ENCODE data around the gene RPGR. TPM values are rescaled to one million over a fixed set of nuclear protein-coding genes. Genes with fewer than 3 reads are reported as not detected.

RPGR gene
- total RNA-seq, 1 donor: 8.0 TPM

DNA sequence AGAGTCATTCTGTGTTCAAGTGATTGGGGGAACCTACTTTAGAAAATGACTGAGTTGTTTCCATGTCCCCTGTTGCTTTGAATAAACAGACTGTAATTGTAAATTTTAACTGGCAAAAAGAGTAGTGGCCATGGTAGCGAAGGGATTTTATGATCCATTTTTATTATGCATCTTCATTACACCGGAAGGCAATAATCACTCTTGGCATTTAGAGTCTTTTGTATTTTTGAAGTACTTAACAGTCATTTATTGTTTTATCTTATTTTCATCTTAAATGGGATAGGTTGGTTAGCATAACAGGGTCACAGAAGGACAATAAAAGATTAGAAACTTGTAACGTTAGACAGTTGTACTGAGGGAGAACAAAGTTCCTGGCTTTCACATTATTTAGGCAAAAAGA is 14.1 kb upstream of the RPGR start:
- TF ChIP-seq, protein P1, sequence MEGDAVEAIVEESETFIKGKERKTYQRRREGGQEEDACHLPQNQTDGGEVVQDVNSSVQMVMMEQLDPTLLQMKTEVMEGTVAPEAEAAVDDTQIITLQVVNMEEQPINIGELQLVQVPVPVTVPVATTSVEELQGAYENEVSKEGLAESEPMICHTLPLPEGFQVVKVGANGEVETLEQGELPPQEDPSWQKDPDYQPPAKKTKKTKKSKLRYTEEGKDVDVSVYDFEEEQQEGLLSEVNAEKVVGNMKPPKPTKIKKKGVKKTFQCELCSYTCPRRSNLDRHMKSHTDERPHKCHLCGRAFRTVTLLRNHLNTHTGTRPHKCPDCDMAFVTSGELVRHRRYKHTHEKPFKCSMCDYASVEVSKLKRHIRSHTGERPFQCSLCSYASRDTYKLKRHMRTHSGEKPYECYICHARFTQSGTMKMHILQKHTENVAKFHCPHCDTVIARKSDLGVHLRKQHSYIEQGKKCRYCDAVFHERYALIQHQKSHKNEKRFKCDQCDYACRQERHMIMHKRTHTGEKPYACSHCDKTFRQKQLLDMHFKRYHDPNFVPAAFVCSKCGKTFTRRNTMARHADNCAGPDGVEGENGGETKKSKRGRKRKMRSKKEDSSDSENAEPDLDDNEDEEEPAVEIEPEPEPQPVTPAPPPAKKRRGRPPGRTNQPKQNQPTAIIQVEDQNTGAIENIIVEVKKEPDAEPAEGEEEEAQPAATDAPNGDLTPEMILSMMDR (IDR thresholded peaks at IDR 0.05; ENCODE audit: extremely low read depth, low read depth, low read length): no peak
- Histone ChIP-seq H3K36me3 (ENCODE audit: insufficient read depth, low read length) (no peaks in the 10 kb centered on the region), H2AFZ (ENCODE audit: low read length) (no peak overlapping the region), H3K79me2 (ENCODE audit: insufficient read depth, low read length) (no peaks in the 10 kb centered on the region), H3K27ac (ENCODE audit: low read depth, low read length) (no peak overlapping the region), H3K4me1 (ENCODE audit: insufficient read depth, low read length) (no peaks in the 10 kb centered on the region), H3K27me3 (ENCODE audit: insufficient read depth, low read length) (peaks cover 7% of the 10 kb centered on the region), H3K4me3 (ENCODE audit: insufficient read depth, low read length) (no peak overlapping the region), H3K9me3 (ENCODE audit: low read depth, low read length) (no peaks in the 10 kb centered on the region), H4K20me1 (ENCODE audit: insufficient read depth, low read length) (no peaks in the 10 kb centered on the region), H3K4me2 (ENCODE audit: insufficient read depth, low read length) (no peak overlapping the region)
- no peak for DNase-seq (ENCODE audit: insufficient read length, low spot score, missing footprints)

DNA sequence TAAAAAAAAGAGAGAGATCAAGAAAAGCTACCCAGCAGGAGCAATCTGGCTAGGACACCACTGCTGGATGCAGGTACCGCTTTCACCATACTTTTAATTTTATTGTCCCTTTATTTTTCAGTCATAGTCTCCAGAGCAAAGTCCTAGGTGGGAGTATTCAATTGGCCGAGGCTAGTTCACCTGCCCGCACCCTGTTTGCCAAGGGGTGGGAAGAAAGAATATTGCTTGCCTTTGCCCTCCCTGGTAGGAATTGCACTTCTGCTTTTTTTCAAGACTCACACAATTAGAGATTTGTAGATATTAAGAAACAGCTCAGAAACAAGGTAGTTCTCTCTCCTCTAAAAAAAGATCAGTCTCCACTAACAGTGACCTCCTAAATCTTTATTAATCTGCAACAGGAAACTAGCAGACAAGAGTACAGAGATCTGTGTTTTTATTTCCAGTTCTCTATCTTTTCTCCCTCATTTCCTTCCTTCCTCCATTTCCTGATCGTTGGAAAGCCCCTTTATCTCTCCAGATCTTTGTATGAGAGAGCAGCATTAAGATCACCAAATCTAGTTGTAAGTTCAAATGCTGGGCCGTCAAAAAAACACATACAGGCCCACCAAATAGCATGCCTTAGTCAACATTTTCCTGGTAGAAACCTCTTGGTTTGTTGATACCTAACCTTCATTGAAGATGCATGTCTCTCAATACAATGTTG is 9.4 kb upstream of the RPGR start:
- Histone ChIP-seq H3K36me3 (ENCODE audit: insufficient read depth, low read length) (no peaks in the 10 kb centered on the region), H4K20me1 (ENCODE audit: insufficient read depth, low read length) (no peaks in the 10 kb centered on the region), H3K79me2 (ENCODE audit: insufficient read depth, low read length) (no peaks in the 10 kb centered on the region), H3K9me3 (ENCODE audit: low read depth, low read length) (no peaks in the 10 kb centered on the region), H2AFZ (ENCODE audit: low read length) (no peak overlapping the region), H3K4me3 (ENCODE audit: insufficient read depth, low read length) (no peak overlapping the region), H3K27me3 (ENCODE audit: insufficient read depth, low read length) (peaks cover 2% of the 10 kb centered on the region), H3K27ac (ENCODE audit: low read depth, low read length) (no peak overlapping the region), H3K4me1 (ENCODE audit: insufficient read depth, low read length) (no peaks in the 10 kb centered on the region), H3K4me2 (ENCODE audit: insufficient read depth, low read length) (no peak overlapping the region)
- DNase-seq (ENCODE audit: insufficient read length, low spot score, missing footprints): no peak
- TF ChIP-seq, protein P1 (IDR thresholded peaks at IDR 0.05; ENCODE audit: extremely low read depth, low read depth, low read length): no peak

DNA sequence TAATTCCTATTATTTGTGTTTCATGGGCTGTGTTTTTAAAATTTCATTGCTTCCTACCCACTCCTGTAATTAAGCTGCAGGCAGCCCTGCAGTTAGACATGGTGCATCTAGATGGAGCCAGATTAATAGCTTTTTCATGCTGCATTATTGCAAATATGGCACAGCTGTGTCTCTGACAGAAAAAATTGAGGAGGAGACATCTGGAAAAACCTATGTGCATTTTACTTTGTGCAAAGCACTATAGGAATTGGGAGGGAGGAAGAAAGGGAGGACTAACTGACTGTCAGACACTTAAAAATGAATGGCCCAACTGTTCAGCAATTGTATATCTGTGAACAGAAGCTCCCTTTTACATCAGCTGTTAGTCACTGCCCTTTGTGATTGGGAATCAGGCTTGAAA is 8.1 kb upstream of the RPGR start:
- Histone ChIP-seq H3K27ac (ENCODE audit: low read depth, low read length) (no peak overlapping the region), H3K4me3 (ENCODE audit: insufficient read depth, low read length) (no peak overlapping the region), H3K9me3 (ENCODE audit: low read depth, low read length) (no peaks in the 10 kb centered on the region), H3K36me3 (ENCODE audit: insufficient read depth, low read length) (no peaks in the 10 kb centered on the region), H3K4me1 (ENCODE audit: insufficient read depth, low read length) (no peaks in the 10 kb centered on the region), H4K20me1 (ENCODE audit: insufficient read depth, low read length) (no peaks in the 10 kb centered on the region), H3K79me2 (ENCODE audit: insufficient read depth, low read length) (no peaks in the 10 kb centered on the region), H3K4me2 (ENCODE audit: insufficient read depth, low read length) (no peak overlapping the region), H2AFZ (ENCODE audit: low read length) (no peak overlapping the region), H3K27me3 (ENCODE audit: insufficient read depth, low read length) (peaks cover 2% of the 10 kb centered on the region)
- TF ChIP-seq, protein P1 (IDR thresholded peaks at IDR 0.05; ENCODE audit: extremely low read depth, low read depth, low read length): peak; percentile 28
- DNase-seq (ENCODE audit: insufficient read length, low spot score, missing footprints): no peak

DNA sequence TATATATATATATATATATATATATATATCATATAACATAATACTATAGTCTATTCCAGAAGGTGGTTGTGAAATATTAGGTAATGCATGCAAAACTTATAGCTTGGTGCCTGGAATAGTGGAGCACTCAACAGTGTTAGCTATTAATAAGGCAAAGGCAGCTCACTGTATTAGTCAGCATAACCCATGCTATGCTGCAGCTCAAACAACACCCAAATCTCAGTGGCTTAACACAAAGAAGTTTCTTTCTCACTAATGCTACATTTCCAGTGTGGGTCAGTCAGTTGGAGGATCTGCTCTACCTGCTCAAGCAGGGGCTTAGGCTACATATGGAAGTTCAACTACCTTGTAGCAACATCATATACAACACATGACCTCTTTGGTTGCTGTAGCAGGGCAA is 5.2 kb upstream of the RPGR start:
- DNase-seq (ENCODE audit: insufficient read length, low spot score, missing footprints): no peak

More for the DNA sequence above, 5.2 kb upstream of the RPGR start:
- no peaks in the 10 kb centered on the region for H3K79me2 ChIP-seq (ENCODE audit: insufficient read depth, low read length)
- no peaks in the 10 kb centered on the region for H3K9me3 ChIP-seq (ENCODE audit: low read depth, low read length)
- no peaks in the 10 kb centered on the region for H3K4me1 ChIP-seq (ENCODE audit: insufficient read depth, low read length)
- H3K4me3 ChIP-seq (ENCODE audit: insufficient read depth, low read length): no peak overlapping the region
- H3K27me3 ChIP-seq (ENCODE audit: insufficient read depth, low read length): no peaks in the 10 kb centered on the region
- no peak overlapping the region for H2AFZ ChIP-seq (ENCODE audit: low read length)
- H3K4me2 ChIP-seq (ENCODE audit: insufficient read depth, low read length): no peak overlapping the region
- H3K27ac ChIP-seq (ENCODE audit: low read depth, low read length): no peak overlapping the region
- TF ChIP-seq, protein P1 (IDR thresholded peaks at IDR 0.05; ENCODE audit: extremely low read depth, low read depth, low read length): no peak
- no peaks in the 10 kb centered on the region for H3K36me3 ChIP-seq (ENCODE audit: insufficient read depth, low read length)
- no peaks in the 10 kb centered on the region for H4K20me1 ChIP-seq (ENCODE audit: insufficient read depth, low read length)

Measured in osteoblast (primary cell).